H1 (cell line): Measurements from ENCODE around the gene TMEM151A. TPM values are rescaled to one million over a fixed set of nuclear protein-coding genes. Genes with fewer than 3 reads are reported as not detected.

Source experiments
- CTCF ChIA-PET: fragments of 300-600 bp; sonication (Branson Sonifier 250); formaldehyde crosslinking; loops from one replicate; lab custom pipeline; 2021; ENCODE audit not compliant: partially characterized antibody; lab: Charles Lee
- POLR2A ChIA-PET: fragments of 300-600 bp; sonication (Branson Sonifier 250); formaldehyde crosslinking; loops from one replicate; lab custom pipeline; 2021; ENCODE audit warnings: inconsistent platforms; ENCODE audit not compliant: partially characterized antibody; lab: Charles Lee
- DNase-seq, 2 experiments: peaks; one replicate each; pipeline versions ENCODE4 v3.0.0 to v3.0.0-alpha.2; 2010 to 2022; ENCODE audit warnings: low spot score in 2 of 2, low read depth in 1 of 2, mixed read lengths in 1 of 2
- FAIRE-seq: peaks from 2 replicates; lab custom pipeline; 2011; peaks lifted over from hg19 to GRCh38; lab: Jason Lieb, UNC
- H2AFZ ChIP-seq: 2 replicates; pipeline ENCODE4 v1.8.1; 2012; ENCODE audit warnings: low read length, inconsistent platforms
- H2AK5ac ChIP-seq: 2 replicates; pipeline ENCODE4 v1.6.1; 2013; ENCODE audit warnings: low read depth, low read length
- H2BK120ac ChIP-seq: replicated peaks from 2 replicates; pipeline ENCODE3; 2013; ENCODE audit warnings: low read depth, low read length, inconsistent platforms
- H2BK12ac ChIP-seq: 2 replicates; pipeline ENCODE4 v1.6.1; 2013; ENCODE audit warnings: low read depth, low read length
- H2BK15ac ChIP-seq: 2 replicates; pipeline ENCODE4 v1.6.1; 2013; ENCODE audit warnings: low read length
- H2BK20ac ChIP-seq: 2 replicates; pipeline ENCODE4 v1.6.1; 2013; ENCODE audit warnings: low read length
- H2BK5ac ChIP-seq: 2 replicates; pipeline ENCODE4 v1.6.1; 2013; ENCODE audit warnings: low read depth, low read length
- H3K14ac ChIP-seq: 2 replicates; pipeline ENCODE4 v1.6.1; 2013; ENCODE audit warnings: inconsistent platforms; ENCODE audit not compliant: insufficient read length
- H3K18ac ChIP-seq: 2 replicates; pipeline ENCODE4 v1.6.1; 2013; ENCODE audit warnings: low read length; ENCODE audit errors: extremely low read depth
- H3K23ac ChIP-seq: 2 replicates; pipeline ENCODE4 v1.6.1; 2013; ENCODE audit warnings: inconsistent platforms; ENCODE audit not compliant: insufficient read length
- H3K23me2 ChIP-seq: 2 replicates; pipeline ENCODE4 v1.6.1; 2013; ENCODE audit warnings: low read depth, low read length
- H3K27ac ChIP-seq: 2 replicates; pipeline ENCODE4 v1.6.1; 2011; ENCODE audit warnings: low read depth, low read length, inconsistent platforms
- H3K27me3 ChIP-seq, 4 experiments: replicated peaks in 1 of 4; 1 replicate in 1 of 4; 2 replicates in 3 of 4; pipeline versions ENCODE4 v1.6.1 to v1.8.1; 2011 to 2013; ENCODE audit warnings: low read length in 3 of 4, mild to moderate bottlenecking in 3 of 4, inconsistent platforms in 2 of 4, mixed read lengths in 2 of 4, moderate library complexity in 1 of 4; ENCODE audit not compliant: control insufficient read depth in 3 of 4, insufficient read depth in 3 of 4; ENCODE audit errors: extremely low read depth in 1 of 4
- H3K36me3 ChIP-seq, 4 experiments: 2 replicates each; pipeline versions ENCODE4 v1.6.1 to v1.8.1; 2011 to 2013; ENCODE audit warnings: mild to moderate bottlenecking in 4 of 4, low read length in 3 of 4, moderate library complexity in 2 of 4, control low read depth in 1 of 4, inconsistent platforms in 1 of 4; ENCODE audit not compliant: insufficient read depth in 4 of 4, control insufficient read depth in 2 of 4
- H3K4ac ChIP-seq: replicated peaks from 2 replicates; pipeline ENCODE3; 2013; ENCODE audit warnings: low read length, low read depth, mixed read lengths, inconsistent platforms; ENCODE audit not compliant: insufficient read length
- H3K4me1 ChIP-seq, 4 experiments: replicated peaks in 1 of 4; 1 replicate in 1 of 4; 2 replicates in 3 of 4; pipeline versions ENCODE4 v1.6.1 to v1.8.1; 2011 to 2013; ENCODE audit warnings: low read length in 3 of 4, inconsistent platforms in 2 of 4, mixed read lengths in 1 of 4; ENCODE audit not compliant: insufficient read depth in 4 of 4, control insufficient read depth in 3 of 4
- H3K4me2 ChIP-seq, 2 experiments: 2 replicates each; pipeline versions ENCODE4 v1.6.1 to v1.8.1; 2011 to 2013; ENCODE audit warnings: low read depth in 2 of 2, low read length in 2 of 2, control low read depth in 1 of 2, inconsistent platforms in 1 of 2, mild to moderate bottlenecking in 1 of 2; ENCODE audit not compliant: insufficient read depth in 1 of 2
- H3K4me3 ChIP-seq, 4 experiments: fragments of 200-600, 300-600 bp in 1 of 4; sonication (generic), shearing (Covaris generic), sonication (Bioruptor Twin) in 1 of 4; 2 replicates each; pipeline versions ENCODE4 v1.5.1 to v1.8.1; 2011 to 2016; ENCODE audit warnings: low read length in 4 of 4, low read depth in 3 of 4, control low read depth in 2 of 4, inconsistent platforms in 2 of 4, mild to moderate bottlenecking in 2 of 4, mixed read lengths in 1 of 4, moderate library complexity in 1 of 4; ENCODE audit not compliant: insufficient read depth in 2 of 4; ENCODE audit errors: extremely low read depth in 1 of 4
- H3K56ac ChIP-seq: replicated peaks from 2 replicates; pipeline ENCODE3; 2013; ENCODE audit warnings: low read depth, mild to moderate bottlenecking, mixed read lengths, low read length, inconsistent platforms; ENCODE audit not compliant: insufficient read length
- H3K79me1 ChIP-seq: 2 replicates; pipeline ENCODE4 v1.6.1; 2013; ENCODE audit warnings: low read depth, low read length, control low read depth
- H3K79me2 ChIP-seq, 2 experiments: 2 replicates each; pipeline versions ENCODE4 v1.6.1 to v1.8.1; 2012 to 2013; ENCODE audit warnings: low read length in 2 of 2, mild to moderate bottlenecking in 2 of 2, inconsistent platforms in 1 of 2; ENCODE audit not compliant: insufficient read depth in 2 of 2, control insufficient read depth in 1 of 2
- H3K9ac ChIP-seq, 4 experiments: replicated peaks in 1 of 4; 1 replicate in 1 of 4; 2 replicates in 3 of 4; pipeline versions ENCODE4 v1.6.1 to v1.8.1; 2011 to 2013; ENCODE audit warnings: low read depth in 3 of 4, low read length in 3 of 4, control low read depth in 2 of 4, mild to moderate bottlenecking in 2 of 4, moderate library complexity in 2 of 4, inconsistent platforms in 1 of 4; ENCODE audit errors: extremely low read depth in 1 of 4
- H3K9me3 ChIP-seq, 2 experiments: 2 replicates each; pipeline versions ENCODE4 v1.6.1 to v1.8.1; 2012 to 2013; ENCODE audit warnings: mild to moderate bottlenecking in 2 of 2, moderate library complexity in 2 of 2, control low read depth in 1 of 2, inconsistent platforms in 1 of 2, low read depth in 1 of 2, low read length in 1 of 2, mixed read lengths in 1 of 2; ENCODE audit not compliant: insufficient read depth in 2 of 2
- H4K20me1 ChIP-seq, 2 experiments: replicated peaks in 1 of 2; 2 replicates each; pipeline versions ENCODE3 to v1.8.1; 2011 to 2013; ENCODE audit warnings: inconsistent platforms in 2 of 2, low read length in 2 of 2, mild to moderate bottlenecking in 1 of 2; ENCODE audit not compliant: insufficient read depth in 2 of 2, control insufficient read depth in 1 of 2
- H4K5ac ChIP-seq: 2 replicates; pipeline ENCODE4 v1.6.1; 2013; ENCODE audit warnings: low read length, low read depth, mixed read lengths, inconsistent platforms; ENCODE audit not compliant: insufficient read length
- H4K8ac ChIP-seq: 2 replicates; pipeline ENCODE4 v1.8.0; 2013; ENCODE audit warnings: mild to moderate bottlenecking, moderate library complexity, low read length, inconsistent platforms; ENCODE audit not compliant: insufficient read depth; ENCODE audit errors: extremely low read depth
- H4K91ac ChIP-seq: replicated peaks from 2 replicates; pipeline ENCODE3; 2013; ENCODE audit warnings: low read length, mixed read lengths, inconsistent platforms; ENCODE audit not compliant: insufficient read length
- CBX5 ChIP-seq: fragments of 300-800, 300-1000 bp; sonication (generic); IDR thresholded peaks from 2 replicates; pipeline ENCODE4 v1.7.1; 2016; ENCODE audit warnings: antibody characterized with exemption, low read length, low read depth
- CEBPB ChIP-seq: IDR thresholded peaks from 2 replicates; pipeline ENCODE4 v1.6.1; 2012; ENCODE audit warnings: low read depth, low read length
- EZH2 ChIP-seq: fragments of 200-600 bp; sonication (generic); IDR thresholded peaks from 2 replicates; pipeline ENCODE4 v1.7.1; 2012; ENCODE audit warnings: low read depth, mild to moderate bottlenecking, moderate library complexity, low read length, inconsistent platforms; ENCODE audit not compliant: severe bottlenecking
- GABPA ChIP-seq: IDR thresholded peaks from 2 replicates; pipeline ENCODE4 v1.6.1; 2011; ENCODE audit warnings: mild to moderate bottlenecking, low read length, moderate library complexity, borderline replicate concordance; ENCODE audit not compliant: insufficient read depth
- GTF2F1 ChIP-seq: IDR thresholded peaks from 2 replicates; pipeline ENCODE4 v1.6.1; 2012; ENCODE audit warnings: low read depth, low read length, improper control_type of control experiment, borderline replicate concordance
- HDAC2 ChIP-seq, 2 experiments: fragments of 300-600 bp in 1 of 2; sonication (generic) in 1 of 2; IDR thresholded peaks; 2 replicates each; pipeline ENCODE4 v1.6.1; 2011 to 2012; ENCODE audit warnings: low read depth in 2 of 2, low read length in 2 of 2, mild to moderate bottlenecking in 2 of 2, moderate library complexity in 2 of 2, borderline replicate concordance in 1 of 2, inconsistent platforms in 1 of 2
- KDM5A ChIP-seq: fragments of 200-600 bp; IDR thresholded peaks from 2 replicates; pipeline ENCODE4 v1.7.1; 2012; ENCODE audit warnings: mild to moderate bottlenecking, low read length, inconsistent platforms, mixed read lengths
- MAX ChIP-seq: IDR thresholded peaks from 2 replicates; pipeline ENCODE4 v1.6.1; 2012; ENCODE audit warnings: inconsistent platforms
- POLR2AphosphoS5 ChIP-seq: IDR thresholded peaks from 2 replicates; pipeline ENCODE4 v1.6.1; 2011; ENCODE audit warnings: low read depth, low read length
- POU5F1 ChIP-seq: IDR thresholded peaks from 2 replicates; pipeline ENCODE4 v1.6.1; 2011; ENCODE audit warnings: low read depth, mild to moderate bottlenecking, low read length, moderate library complexity
- SIRT6 ChIP-seq: IDR thresholded peaks from one replicate; pipeline ENCODE4 v1.7.1; 2012; ENCODE audit warnings: low read length, inconsistent platforms
- SP1 ChIP-seq: IDR thresholded peaks from 2 replicates; pipeline ENCODE4 v1.6.1; 2011; ENCODE audit warnings: low read depth, low read length
- SRF ChIP-seq: IDR thresholded peaks from 2 replicates; pipeline ENCODE4 v1.6.1; 2011; ENCODE audit warnings: mild to moderate bottlenecking, low read depth, low read length, moderate library complexity
- SUZ12 ChIP-seq: fragments of 200-600 bp; sonication (generic); IDR thresholded peaks from 2 replicates; pipeline ENCODE4 v1.6.1; 2012; ENCODE audit warnings: mild to moderate bottlenecking, inconsistent platforms, low read length, moderate library complexity, mixed read lengths
- TCF12 ChIP-seq: IDR thresholded peaks from 2 replicates; pipeline ENCODE4 v1.6.1; 2011; ENCODE audit warnings: low read depth, mild to moderate bottlenecking, low read length
- WGBS, 2 experiments: shearing (Covaris generic) in 1 of 2; methylation state at CpG; one replicate each; pipeline versions ENCODE4 v1.1.6 to v1.1.7; 2013 to 2015; ENCODE audit warnings: low lambda C conversion rate in 2 of 2, mixed read lengths in 2 of 2, inconsistent platforms in 1 of 2, low coverage in 1 of 2, missing lambda C conversion rate in 1 of 2; ENCODE audit not compliant: insufficient replicate concordance in 2 of 2, insufficient coverage in 1 of 2, insufficient read length in 1 of 2; ENCODE audit errors: extremely low coverage in 1 of 2, missing lambda C conversion rate in 1 of 2; 5-methylcytosine and 5-hydroxymethylcytosine counted together
- polyA plus RNA-seq, 7 experiments: library from polyadenylated mRNA; depleted of rRNA in 3 of 7; stranded (reverse) in 5 of 7; unstranded in 2 of 7; fragments of >200 nt in 5 of 7; fragments of 200-250 nt in 2 of 7; gene quantifications; 1 replicate in 5 of 7; 2 replicates in 1 of 7; 4 replicates in 1 of 7; pipeline versions ENCODE4 v1.2.1 to v1.2.3, GENCODE V29; 2011 to 2013; ENCODE audit warnings: missing spikeins in 2 of 7, mixed read lengths in 2 of 7
- total RNA-seq: library from RNA; stranded (reverse); fragmentation: NEBNext Ultra II Directional; extraction: Animal tissue kit (Norgen Biotek cat#: 25700); gene quantifications from 2 replicates; pipeline ENCODE4 v1.2.1, GENCODE V29; 2021

The TMEM151A gene
- total and polyA plus RNA-seq, 2 of the 8 experiments (the other 6 are each of a cell fraction or from before 2014, with no cell fraction given) = 3.2 TPM

DNA sequence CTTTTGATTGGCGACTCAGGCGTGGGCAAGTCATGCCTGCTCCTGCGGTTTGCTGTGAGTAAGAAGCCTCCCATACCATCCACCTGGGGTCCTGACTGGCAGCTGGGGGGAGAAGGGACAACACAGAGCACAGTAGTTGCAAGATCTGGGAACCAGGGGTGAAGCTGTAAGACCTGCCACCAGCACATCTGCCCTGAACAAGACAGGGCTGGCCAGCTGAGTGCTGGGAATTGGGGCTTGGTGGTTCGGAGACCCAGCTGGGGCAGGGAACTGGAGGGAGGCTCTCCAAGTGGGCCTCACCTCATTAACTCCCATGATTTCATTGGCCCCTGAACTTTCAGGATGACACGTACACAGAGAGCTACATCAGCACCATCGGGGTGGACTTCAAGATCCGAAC, 19.9 kb upstream of the TMEM151A start:
- Histone ChIP-seq H3K4me2 (no peak overlapping the region), H3K4me3 (no peak overlapping the region), H3K23ac (no peak overlapping the region), H3K56ac (no peak overlapping the region), H3K9me3 (no peaks in the 10 kb centered on the region), H3K79me2 (peaks cover 0 to 13% of the 10 kb centered on the region in 2 experiments; a peak in 2 of 4 replicates), H3K27me3 (no peaks in the 10 kb centered on the region), H3K79me1 (peaks cover 6% of the 10 kb centered on the region; the same call in 1 of the 2 replicates), H3K9ac (no peak overlapping the region), H4K91ac (no peak overlapping the region), H4K5ac (no peak overlapping the region), H3K14ac (no peak overlapping the region), H4K8ac (no peak overlapping the region), H3K27ac (no peak overlapping the region), H2AFZ (no peak overlapping the region), H4K20me1 (peaks cover 0 to 4% of the 10 kb centered on the region in 2 experiments), H2BK15ac (no peak overlapping the region), H2BK120ac (no peak overlapping the region), H3K4ac (no peak overlapping the region), H2AK5ac (no peak overlapping the region), H2BK20ac (no peak overlapping the region), H2BK5ac (no peak overlapping the region), H3K36me3 (peaks cover 4 to 32% (median 15%) of the 10 kb centered on the region in 4 experiments), H3K4me1 (peaks cover 0 to 2% (median 1%) of the 10 kb centered on the region in 4 experiments; a peak in 4 of 7 replicates), H3K23me2 (peaks cover 9% of the 10 kb centered on the region), H2BK12ac (no peak overlapping the region), H3K18ac (no peak overlapping the region)
- POLR2A ChIA-PET = interaction anchor here (1.3 to 9.0 kb wide), 3 partner anchors 9 to 17 kb away, joined by 3 to 125 read pairs (median 10); partner anchors contain the start of genes CNIH2 and YIF1A
- CTCF ChIA-PET = interaction anchor here (0.5 to 6.6 kb wide), 9 partner anchors 7 to 257 kb away, joined by 3 to 48 read pairs (median 3); partner anchors contain the start of gene CD248
- no peak for DNase-seq
- no peak for FAIRE-seq
- WGBS, 2 experiments = 96% methylated on average over 7 of the region's 7 CpGs; no CpG with 5 or more reads in 1 of the 2 experiments
- TF ChIP-seq SUZ12 (no peak), KDM5A (no peak), POU5F1 (no peak), CEBPB (no peak), TCF12 (no peak), POLR2AphosphoS5 (no peak), SP1 (no peak), SIRT6 (no peak), CBX5 (no peak), GTF2F1 (no peak), HDAC2 (IDR thresholded peaks at IDR 0.05; ENCODE audit: borderline replicate concordance in 1 of 2, low read depth in 2 of 2, low read length in 2 of 2) (no peak), GABPA (no peak), EZH2 (no peak), MAX (no peak), SRF (no peak)
